DMS53 (cell line): Measurements from ENCODE around the gene SLC7A11.

Experiments used
- DNase-seq: peaks from one replicate; lab custom pipeline; 2025; lab: John Stamatoyannopoulos, UW

Gene SLC7A11

GRCh38 chr4:138209094-138209493 lies 33.1 kb downstream of the SLC7A11 start:
- no peak for DNase-seq

DNA sequence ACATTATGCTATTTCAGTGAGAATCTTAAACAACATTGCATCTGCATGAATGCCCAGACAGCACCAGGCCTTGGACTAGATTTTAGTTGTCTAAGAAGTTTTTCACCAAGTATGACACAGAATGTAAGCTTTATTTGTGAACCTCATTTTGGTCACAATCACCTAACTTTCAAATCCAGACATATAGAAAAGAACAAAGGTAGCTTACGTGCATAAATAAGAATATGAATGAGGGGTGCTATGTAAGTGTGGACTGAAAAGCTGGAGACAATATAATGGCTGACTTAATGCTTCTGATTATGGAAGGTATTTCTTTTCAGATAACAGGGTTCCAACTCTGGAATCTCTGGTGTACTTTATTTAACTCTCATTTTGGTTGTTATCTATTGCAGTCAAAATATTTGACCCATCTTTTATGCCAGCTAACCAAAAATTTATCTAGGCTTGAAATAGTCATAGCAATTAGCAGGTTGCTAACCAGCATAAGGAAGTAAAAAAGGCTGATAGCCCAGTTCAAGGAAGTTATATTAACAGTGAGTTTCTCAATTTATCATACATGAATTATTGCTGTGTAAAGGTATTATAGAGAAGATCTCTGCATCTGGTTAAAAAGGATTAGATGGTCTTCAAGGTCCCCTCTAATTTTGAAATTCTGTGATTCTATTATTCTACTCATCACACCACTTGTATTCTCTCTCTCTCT lies 36.5 kb downstream of the SLC7A11 start:
- DNase-seq: peak; percentile 49

- peak; percentile 94 for DNase-seq
Measured at GRCh38 chr4:138204507-138204906, 37.6 kb downstream of the SLC7A11 start.

DNA sequence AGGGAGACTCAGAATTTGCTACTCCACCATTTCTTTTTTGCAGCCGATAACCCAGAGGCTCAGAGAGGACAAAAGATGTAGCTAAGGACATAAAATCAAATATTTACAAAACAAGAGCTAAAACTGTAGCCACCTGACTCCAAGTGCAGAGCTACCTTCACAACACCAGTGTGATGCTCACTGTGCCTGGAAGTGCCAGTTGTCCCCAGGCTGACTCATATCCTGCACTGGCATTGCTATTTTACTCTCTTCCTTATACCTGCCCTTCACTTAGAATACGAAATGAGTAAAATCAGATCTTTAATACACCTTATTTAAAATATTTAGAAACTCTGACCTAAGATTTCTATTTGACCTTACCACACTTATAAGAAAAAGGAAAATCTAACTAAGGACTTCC lies 39.5 kb downstream of the SLC7A11 start:
- DNase-seq: peak; percentile 91

DNA sequence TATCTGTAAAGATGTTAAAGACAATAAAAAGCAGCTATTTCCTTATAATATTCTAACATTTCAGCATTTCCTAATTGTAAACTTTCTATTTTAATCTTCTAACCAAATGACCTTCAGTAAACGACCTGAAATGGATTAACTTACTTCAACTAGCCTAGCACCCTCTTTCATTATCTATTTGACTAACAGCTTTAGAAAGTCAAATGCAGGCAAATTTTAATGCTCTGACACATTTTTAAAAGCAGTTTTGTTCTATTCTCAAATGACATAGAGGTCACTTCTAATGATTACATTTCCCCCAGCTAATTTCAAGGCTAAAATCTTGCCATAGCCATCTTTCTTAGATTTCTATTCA lies 41.9 kb downstream of the SLC7A11 start:
- DNase-seq: peak; percentile 13

DNA sequence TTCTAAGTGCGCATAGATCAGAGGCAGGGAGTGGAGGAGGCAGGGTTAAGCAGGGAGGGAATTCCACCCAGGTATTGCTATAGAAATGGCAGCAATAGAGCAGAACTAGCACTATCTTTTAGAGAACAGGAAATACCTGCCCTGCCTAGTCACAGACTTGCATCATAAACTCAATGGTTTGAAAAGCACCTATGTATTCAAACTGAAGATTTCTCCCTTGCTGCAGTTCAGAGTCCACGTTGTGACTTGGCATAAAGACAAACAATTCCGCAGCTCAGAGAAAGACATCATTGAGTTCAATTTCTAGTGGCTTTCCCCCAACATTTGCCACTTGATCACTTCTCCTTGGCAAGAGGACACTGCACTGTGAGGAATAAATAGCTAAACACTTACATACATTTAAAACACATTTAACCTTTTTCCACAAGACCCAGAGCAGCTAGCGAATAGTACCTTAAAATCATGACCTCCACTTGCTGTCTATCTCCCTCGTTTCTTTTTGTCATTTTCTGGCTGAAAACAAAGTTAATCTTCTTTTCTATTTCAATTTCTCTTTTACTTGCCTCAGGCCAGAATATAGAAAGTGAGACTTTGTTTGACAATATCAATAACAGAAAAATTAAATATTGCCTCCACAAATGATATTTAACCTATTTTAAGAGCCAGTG lies 42.4 kb downstream of the SLC7A11 start:
- DNase-seq: peak; percentile 95

- no peak for DNase-seq
Measured at GRCh38 chr4:138196153-138196552, 46.0 kb downstream of the SLC7A11 start.

GRCh38 chr4:138193963-138194362 lies 48.2 kb downstream of the SLC7A11 start:
- DNase-seq: no peak

- peak; percentile 66 for DNase-seq
Measured at GRCh38 chr4:138192113-138192512, 50.0 kb downstream of the SLC7A11 start.

- no peak for DNase-seq
Measured at GRCh38 chr4:138190452-138190858, 51.7 kb downstream of the SLC7A11 start.

DNA sequence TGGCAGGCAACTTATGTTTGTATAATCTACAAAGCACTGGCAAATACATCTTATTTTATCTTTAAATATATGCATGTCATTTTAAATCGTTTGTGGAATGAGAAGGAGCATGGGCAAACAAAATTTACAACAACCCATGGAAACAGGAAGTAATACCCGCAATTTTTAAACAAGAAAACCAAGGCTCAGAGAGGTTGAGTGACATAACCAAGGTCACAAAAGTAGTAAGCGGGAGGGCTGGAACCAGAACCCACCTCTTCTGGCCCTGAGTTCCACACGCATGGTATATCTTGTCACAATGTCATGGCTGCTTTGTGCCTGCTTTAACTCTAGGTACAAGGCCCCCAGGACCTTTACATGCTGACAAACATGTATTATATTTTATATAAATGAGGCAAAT lies 52.9 kb downstream of the SLC7A11 start:
- no peak for DNase-seq

DNA sequence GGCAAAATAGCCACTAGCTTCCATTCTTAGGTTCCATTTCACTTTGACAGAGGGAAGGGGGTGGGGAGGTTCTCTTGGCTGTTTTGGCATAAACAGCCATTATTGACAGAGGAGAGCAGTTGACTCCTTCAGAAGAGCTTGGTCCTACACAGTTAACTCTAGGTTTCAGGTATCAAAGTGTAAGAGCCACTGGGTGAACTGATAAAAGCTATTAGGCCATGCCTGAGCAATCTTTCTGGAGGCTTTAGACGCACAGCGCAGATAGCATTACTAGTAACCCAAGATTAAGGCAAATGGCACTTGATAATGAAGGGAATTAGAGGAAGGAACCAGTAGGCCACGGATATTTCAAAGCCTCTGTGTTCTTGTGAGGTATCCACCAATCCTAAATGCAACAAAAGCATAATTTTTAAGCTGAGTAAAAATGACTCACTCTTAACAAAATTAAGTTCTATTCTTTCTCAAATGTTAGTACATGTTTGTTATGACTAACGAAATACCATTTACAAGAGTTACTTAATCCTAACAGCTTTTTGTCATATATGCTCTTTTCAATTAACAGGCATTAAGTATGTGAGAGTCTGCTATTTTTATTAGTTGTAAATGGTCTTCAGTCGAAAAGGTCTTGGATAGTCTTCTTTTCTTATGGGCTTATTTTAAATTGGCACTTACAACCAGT lies 53.6 kb downstream of the SLC7A11 start:
- peak; percentile 5 for DNase-seq

GRCh38 chr4:138185859-138186645 lies 56.1 kb downstream of the SLC7A11 start:
- no peak for DNase-seq

DNA sequence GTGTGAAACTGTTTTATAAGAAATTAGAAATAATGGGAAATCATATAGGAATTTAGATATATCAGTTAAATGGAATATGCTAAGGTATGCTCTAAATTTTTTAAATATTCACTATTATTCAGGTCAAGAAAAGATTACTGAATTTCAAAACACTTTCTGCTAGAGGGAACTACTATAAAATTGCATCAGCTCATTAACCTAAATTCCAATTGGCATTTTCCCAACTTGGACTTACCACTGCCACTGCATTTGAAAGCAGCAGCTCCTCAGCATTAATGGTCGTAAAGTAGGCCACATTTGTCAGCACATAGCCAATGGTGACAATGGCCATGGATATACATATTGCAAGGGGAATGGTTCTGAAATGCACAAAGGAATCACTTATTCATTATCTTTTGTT lies 57.3 kb downstream of the SLC7A11 start:
- DNase-seq: no peak

DNA sequence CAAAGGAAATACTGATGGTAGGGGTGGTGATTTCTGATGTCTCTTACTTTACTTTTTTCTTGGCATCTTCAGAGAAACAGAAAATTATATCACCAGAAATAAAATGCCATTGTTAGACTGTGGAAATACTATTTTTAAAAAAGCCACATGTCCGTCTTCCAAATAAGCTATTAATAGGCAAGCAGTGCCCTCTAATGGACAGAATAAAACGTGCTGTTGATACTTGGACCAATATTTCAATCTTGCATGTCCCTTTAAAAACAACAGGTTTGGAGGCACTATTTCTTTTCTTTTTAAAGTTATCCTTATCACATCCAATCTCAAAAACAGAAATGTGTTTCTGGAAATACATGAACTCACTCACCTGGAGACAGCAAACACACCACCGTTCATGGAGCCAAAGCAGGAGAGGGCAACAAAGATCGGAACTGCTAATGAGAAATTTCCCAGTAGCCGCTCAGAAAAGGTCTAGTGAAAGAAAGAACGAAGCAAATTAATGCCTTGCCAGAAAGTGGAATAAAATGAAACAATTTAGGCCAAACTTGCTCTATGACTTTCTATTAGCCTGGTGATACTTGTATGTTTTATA lies 59.2 kb downstream of the SLC7A11 start:
- DNase-seq: peak; percentile 62

DNA sequence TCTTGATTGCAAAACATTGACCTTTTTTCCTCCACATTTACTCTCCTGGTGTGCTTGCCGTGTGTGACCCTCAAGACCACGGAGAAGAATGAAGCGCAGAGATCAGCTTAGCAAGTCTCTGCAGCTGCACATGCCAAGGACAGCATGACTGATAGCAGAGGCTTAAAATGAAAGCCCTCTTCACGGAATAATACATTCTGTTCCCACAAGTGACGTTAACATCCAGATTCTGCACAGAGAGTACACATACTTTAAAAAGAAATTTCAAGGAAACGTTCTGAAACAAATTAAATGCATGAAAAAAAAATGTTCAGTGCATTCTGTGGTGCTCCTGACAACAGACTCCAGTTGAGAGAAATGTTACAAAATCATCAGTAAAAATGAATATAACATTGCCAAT lies 60.9 kb downstream of the SLC7A11 start:
- DNase-seq: no peak

- DNase-seq: peak; percentile 3
Measured at GRCh38 chr4:138178566-138178965, 63.6 kb downstream of the SLC7A11 start.

DNA sequence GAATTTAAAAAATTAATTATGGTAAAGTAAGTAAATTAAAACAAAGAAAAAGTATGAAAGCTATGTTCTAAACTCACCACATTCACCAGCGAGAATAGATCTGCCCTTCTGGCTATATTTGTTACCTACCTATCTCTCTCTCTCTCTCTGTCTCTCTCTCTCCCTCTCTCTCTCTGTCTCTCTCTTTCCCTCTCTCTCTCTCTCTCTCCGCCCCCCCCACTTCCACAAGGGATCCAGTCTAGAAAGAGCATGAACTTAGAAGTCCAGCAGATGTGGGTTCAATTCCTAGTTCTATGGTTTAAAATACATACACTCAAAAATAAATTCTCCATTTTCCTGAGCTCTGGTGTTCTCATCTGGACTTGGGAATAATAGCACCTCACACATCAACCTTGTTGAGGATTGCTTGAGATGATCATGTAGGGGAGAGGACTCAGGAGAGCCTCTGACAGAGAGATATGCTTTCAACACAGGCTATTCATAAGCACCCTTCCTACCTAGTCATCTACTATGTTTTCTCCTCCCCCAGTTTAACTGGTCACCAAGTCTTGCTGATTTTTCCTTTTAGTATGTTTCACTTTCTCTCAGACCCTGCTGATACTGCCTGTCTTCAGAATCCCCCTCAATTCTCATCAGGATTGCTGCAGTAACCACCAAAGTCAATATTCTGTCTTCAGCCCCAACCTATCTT lies 64.7 kb downstream of the SLC7A11 start:
- no peak for DNase-seq

DNA sequence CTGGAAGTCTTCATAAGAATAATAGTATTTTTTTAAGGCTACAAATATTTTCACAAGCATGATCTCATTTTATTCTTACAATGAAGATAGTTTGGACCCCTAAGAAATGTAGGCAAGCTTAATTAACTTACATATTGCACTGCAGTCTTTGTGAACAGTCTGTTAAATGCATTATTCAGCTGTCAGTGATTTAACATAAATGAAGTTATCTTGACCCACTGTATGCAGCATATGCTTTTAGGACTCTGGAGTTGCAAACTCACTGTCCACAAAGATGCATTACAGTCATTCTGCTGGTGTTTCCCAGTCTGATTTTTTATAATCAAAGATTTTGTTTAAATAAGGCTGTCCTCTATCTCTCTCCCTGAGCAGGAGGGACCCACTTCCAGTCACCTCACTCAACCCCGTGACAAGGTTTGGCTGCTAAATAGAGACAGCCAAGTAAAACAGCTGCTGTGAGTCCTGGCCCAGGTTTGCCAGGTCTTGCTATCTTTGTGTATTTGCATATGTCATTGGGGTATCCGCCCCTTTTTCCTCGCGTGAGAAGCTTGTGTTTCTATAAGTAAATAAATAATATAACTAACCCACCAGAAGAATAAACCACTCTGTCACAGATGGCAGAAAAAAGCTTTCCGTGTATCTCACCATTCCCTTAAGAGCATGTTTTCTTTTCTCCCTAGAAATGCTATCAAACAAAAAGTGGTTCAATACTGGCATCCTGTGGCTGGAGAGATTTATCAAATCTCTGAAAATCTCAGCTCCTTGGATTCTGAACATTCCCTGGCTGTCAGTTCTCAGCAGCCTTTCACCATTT lies 67.0 kb downstream of the SLC7A11 start:
- peak; percentile 58 for DNase-seq

DNA sequence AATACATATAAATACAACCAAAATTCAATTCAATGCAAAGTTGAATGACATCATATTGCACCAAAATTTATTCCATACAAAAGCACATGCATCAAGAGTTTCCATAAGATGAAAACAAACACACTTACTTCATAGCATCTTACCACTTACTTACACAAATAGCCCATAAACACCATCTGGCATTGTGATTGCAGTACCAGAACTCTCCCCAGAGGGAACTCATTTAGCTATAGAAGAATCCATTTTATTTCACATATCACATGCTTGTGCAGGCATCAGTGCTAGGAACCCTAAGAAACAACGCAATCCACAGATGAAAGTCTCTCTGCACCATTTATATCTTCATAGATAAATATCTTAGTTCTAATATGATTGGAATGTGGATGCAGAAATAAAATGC lies 77.9 kb downstream of the SLC7A11 start:
- DNase-seq: no peak

DNA sequence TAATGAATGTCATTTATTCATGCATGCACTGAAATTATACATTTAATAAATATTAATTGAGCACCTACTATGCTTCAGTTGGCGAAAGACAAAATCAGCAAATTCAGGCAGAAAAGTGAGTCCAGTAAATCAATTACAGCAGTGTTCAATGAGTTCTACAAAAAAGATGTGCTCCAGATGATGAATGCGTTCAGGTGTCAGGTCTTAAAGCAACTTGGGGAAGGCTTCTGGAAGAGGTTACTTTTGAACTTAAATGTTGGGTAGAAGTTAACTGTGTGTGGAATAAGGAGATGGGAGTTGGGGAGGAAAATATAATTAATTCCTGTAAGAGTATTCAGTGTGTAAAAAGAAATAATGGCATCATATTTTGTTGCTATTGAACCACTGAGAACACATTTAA lies 79.0 kb downstream of the SLC7A11 start:
- DNase-seq: no peak
